Gastrocnemius medialis (tissue), 4 donors: ENCODE results near the gene RIPOR3.

ENCODE experiments used
- CTCF ChIP-seq, 5 experiments: fragments of 450-650 bp in 3 of 5; fragments of 200-600 bp in 2 of 5; sonication (generic) in 2 of 5; IDR thresholded peaks in 4 of 5; conservative IDR thresholded peaks in 1 of 5; 1 replicate in 4 of 5; 2 replicates in 1 of 5; pipeline ENCODE4 v1.5.1; 2016 to 2019; ENCODE audit warnings: antibody characterized with exemption in 5 of 5, mild to moderate bottlenecking in 3 of 5, moderate library complexity in 3 of 5
- POLR2A ChIP-seq, 2 donors: fragments of 450-650 bp; IDR thresholded peaks; one replicate each; pipeline ENCODE4 v1.6.1; 2017; ENCODE audit warnings: antibody characterized with exemption in 2 of 2, mild to moderate bottlenecking in 2 of 2, moderate library complexity in 2 of 2

GRCh38 chr20:50540620-50541605 lies 150.4 kb downstream of the RIPOR3 start:
- TF ChIP-seq POLR2A (IDR thresholded peaks at IDR 0.05), result no peak
- no peak for TF ChIP-seq CTCF (IDR thresholded peaks at IDR 0.05 in 4 of 5, conservative IDR thresholded peaks at IDR 0.05 in 1 of 5)
